ENCODE measurements around the gene SLC27A6. TPM values are rescaled to one million over a fixed set of nuclear protein-coding genes. Genes with fewer than 3 reads are reported as not detected.

SLC27A6 gene
- polyA plus RNA-seq, 1 donor (not counting 4 experiments of a cell fraction or from before 2014, with no cell fraction given), result 0.80 TPM

DNA sequence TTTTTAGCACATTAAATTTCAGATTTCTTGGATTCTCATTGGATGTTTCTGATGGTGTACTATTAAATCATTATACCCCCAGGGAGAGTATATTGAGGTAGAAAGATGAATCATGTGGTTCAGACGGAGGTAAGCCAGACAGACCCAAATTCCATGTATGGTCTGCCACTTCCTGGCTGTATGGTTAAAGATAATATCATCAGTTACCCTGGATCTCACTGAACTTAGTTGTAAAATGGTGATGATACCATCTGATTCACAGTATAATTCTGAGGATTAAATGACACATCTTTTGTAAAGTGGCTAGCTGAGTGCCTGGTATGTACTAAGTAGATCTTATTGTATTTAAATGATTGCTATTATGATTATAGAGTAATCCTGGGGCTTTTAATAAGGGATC is 9.3 kb downstream of the SLC27A6 start:
- no peak for TF ChIP-seq EZH2 (IDR thresholded peaks at IDR 0.05; ENCODE audit: low read length)
- TF ChIP-seq CTCF (optimal IDR thresholded peaks at IDR 0.05 in 1 of 3, IDR thresholded peaks at IDR 0.05 in 1 of 3, conservative IDR thresholded peaks at IDR 0.05 in 1 of 3; ENCODE audit: extremely low read depth in 1 of 3, insufficient read depth in 2 of 3, low read length in 3 of 3), result no peak
- Histone ChIP-seq H2AFZ (ENCODE audit: control insufficient read depth, low read length) (no peak overlapping the region), H3K9ac (ENCODE audit: control insufficient read depth, extremely low read depth, insufficient read depth, low read length) (no peak overlapping the region), H3K79me2 (ENCODE audit: control insufficient read depth, insufficient read depth, low read length) (no peaks in the 10 kb centered on the region), H3K4me3 (ENCODE audit: control insufficient read depth in 2 of 3, extremely low read depth in 1 of 3, insufficient read depth in 2 of 3, low read depth in 1 of 3, low read length in 3 of 3) (no peak overlapping the region), H3K4me1 (ENCODE audit: control insufficient read depth, extremely low read depth, insufficient read depth, low read length) (no peaks in the 10 kb centered on the region), H3K27ac (ENCODE audit: control insufficient read depth, insufficient read depth, low read length) (no peak overlapping the region), H3K27me3 (ENCODE audit: control insufficient read depth, extremely low read depth, insufficient read depth, low read length) (no peaks in the 10 kb centered on the region), H3K9me3 (ENCODE audit: control insufficient read depth, low read depth, low read length) (no peaks in the 10 kb centered on the region), H3K36me3 (ENCODE audit: control insufficient read depth in 2 of 2, extremely low read depth in 1 of 2, insufficient read depth in 2 of 2, low read length in 2 of 2) (no peaks in the 10 kb centered on the region), H3K4me2 (ENCODE audit: control insufficient read depth, extremely low read depth, insufficient read depth, low read depth, low read length) (no peak overlapping the region), H4K20me1 (ENCODE audit: control insufficient read depth, extremely low read depth, insufficient read depth, low read length) (no peaks in the 10 kb centered on the region), H3K9me1 (ENCODE audit: control insufficient read depth, extremely low read depth, insufficient read depth, low read length) (no peaks in the 10 kb centered on the region)
- DNase-seq (ENCODE audit: low read depth, low spot score) (peak; percentile 38), FAIRE-seq (no peak)
- dilution Hi-C loops (cut with MboI; ENCODE audit: extremely low pct_ligation_motif_present, low sequenced_read_pairs), result no loop called here

DNA sequence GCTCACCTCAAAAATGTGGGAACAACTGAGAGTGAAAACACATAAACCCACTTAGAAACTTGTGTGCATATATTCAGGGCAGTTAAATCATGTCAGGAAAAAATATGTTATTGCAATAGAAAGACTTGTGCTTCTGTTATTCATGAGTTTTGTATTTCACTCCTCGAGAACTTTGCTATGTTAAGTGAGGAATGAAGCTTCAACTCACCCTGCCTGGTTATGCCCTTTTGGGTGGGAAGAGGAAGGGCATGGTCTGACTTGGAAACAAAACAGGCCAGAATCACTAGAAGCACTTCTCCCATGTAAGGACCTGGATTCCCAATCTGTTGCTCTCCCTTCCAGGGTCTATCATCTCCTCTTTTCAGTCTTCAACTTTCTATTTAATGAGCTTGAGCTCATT is 14.5 kb downstream of the SLC27A6 start:
- TF ChIP-seq CTCF (optimal IDR thresholded peaks at IDR 0.05 in 1 of 3, IDR thresholded peaks at IDR 0.05 in 1 of 3, conservative IDR thresholded peaks at IDR 0.05 in 1 of 3; ENCODE audit: extremely low read depth in 1 of 3, insufficient read depth in 2 of 3, low read length in 3 of 3) (no peak), EZH2 (IDR thresholded peaks at IDR 0.05; ENCODE audit: low read length) (no peak)
- dilution Hi-C loops (cut with MboI; ENCODE audit: extremely low pct_ligation_motif_present, low sequenced_read_pairs), result no loop called here

More for the DNA sequence above, 14.5 kb downstream of the SLC27A6 start:
- Histone ChIP-seq H3K4me1 (ENCODE audit: control insufficient read depth, extremely low read depth, insufficient read depth, low read length) (no peaks in the 10 kb centered on the region), H3K27ac (ENCODE audit: control insufficient read depth, insufficient read depth, low read length) (no peak overlapping the region), H3K79me2 (ENCODE audit: control insufficient read depth, insufficient read depth, low read length) (no peaks in the 10 kb centered on the region), H3K9me1 (ENCODE audit: control insufficient read depth, extremely low read depth, insufficient read depth, low read length) (no peaks in the 10 kb centered on the region), H3K9me3 (ENCODE audit: control insufficient read depth, low read depth, low read length) (no peaks in the 10 kb centered on the region), H2AFZ (ENCODE audit: control insufficient read depth, low read length) (no peak overlapping the region), H3K9ac (ENCODE audit: control insufficient read depth, extremely low read depth, insufficient read depth, low read length) (no peak overlapping the region), H3K36me3 (ENCODE audit: control insufficient read depth in 2 of 2, extremely low read depth in 1 of 2, insufficient read depth in 2 of 2, low read length in 2 of 2) (no peaks in the 10 kb centered on the region), H3K4me3 (ENCODE audit: control insufficient read depth in 2 of 3, extremely low read depth in 1 of 3, insufficient read depth in 2 of 3, low read depth in 1 of 3, low read length in 3 of 3) (no peak overlapping the region), H3K4me2 (ENCODE audit: control insufficient read depth, extremely low read depth, insufficient read depth, low read depth, low read length) (no peak overlapping the region), H3K27me3 (ENCODE audit: control insufficient read depth, extremely low read depth, insufficient read depth, low read length) (no peaks in the 10 kb centered on the region), H4K20me1 (ENCODE audit: control insufficient read depth, extremely low read depth, insufficient read depth, low read length) (no peaks in the 10 kb centered on the region)
- no peak for DNase-seq (ENCODE audit: low read depth, low spot score)
- no peak for FAIRE-seq
